ENCODE measurements around the gene ATE1. TPM values are rescaled to one million over a fixed set of nuclear protein-coding genes. Genes with fewer than 3 reads are reported as not detected.

The ATE1 gene
- total and polyA plus RNA-seq, 2 experiments from 2014 or later = 16.9 to 48.9 TPM

- DNase-seq (ENCODE audit: low spot score) = no peak
- Histone ChIP-seq H3K4me3 (no peak overlapping the region), H3K36me3 (replicated peaks; ENCODE audit: insufficient read depth, low read depth) (no peaks in the 10 kb centered on the region), H3K27ac (no peak overlapping the region), H3K27me3 (no peaks in the 10 kb centered on the region), H3K4me2 (no peak overlapping the region), H4K20me1 (ENCODE audit: insufficient read depth, poor library complexity, severe bottlenecking) (no peaks in the 10 kb centered on the region), H3K9me3 (ENCODE audit: low read depth) (no peaks in the 10 kb centered on the region), H3K9me2 (replicated peaks; ENCODE audit: insufficient read depth) (no peaks in the 10 kb centered on the region), H3K4me1 (ENCODE audit: insufficient read depth) (peaks cover 5% of the 10 kb centered on the region), H3K79me2 (no peaks in the 10 kb centered on the region), H2AFZ (no peak overlapping the region)
- TF ChIP-seq EZH2 (IDR thresholded peaks at IDR 0.05; ENCODE audit: borderline replicate concordance) = no peak
- 76% methylated on average over 3 of the region's 3 CpGs for WGBS (ENCODE audit: low lambda C conversion rate, missing lambda C conversion rate)
These were observed 236.9 kb downstream of the ATE1 start for GRCh38 chr10:121690970-121691369.

Small RNA genes within 50 kb of the gene (small RNA-seq; reads per million reads assigned to genes)
- not detected for gene RF00019
- gene RF02219 = not detected

Other genes starting within 250 kb of the ATE1 start
- gene NSMCE4A, start 47.2 kb upstream of the ATE1 start, total RNA-seq = 57.9 and 67.6 TPM in 2 replicates
- 44.5 and 51.0 TPM in 2 replicates for gene NSMCE4A, start 47.2 kb upstream of the ATE1 start, polyA plus RNA-seq
- 20.0 and 24.1 TPM in 2 replicates for gene TACC2, start 61.1 kb upstream of the ATE1 start, total RNA-seq
- gene TACC2, start 61.1 kb upstream of the ATE1 start, polyA plus RNA-seq = 34.6 and 35.7 TPM in 2 replicates

Measured in hepatocyte (in vitro differentiated cells).